22Rv1 (cell line): ENCODE measurements around the gene PLXNA4.

Experiments used
- H3K27ac ChIP-seq: fragments of 450-650 bp; 2 replicates; pipeline ENCODE4 v1.5.1; 2017
- ZFX ChIP-seq: fragments of 450-650 bp; IDR thresholded peaks from 2 replicates; pipeline ENCODE4 v1.6.1; 2017; ENCODE audit warnings: antibody characterized with exemption, borderline replicate concordance
- TF ChIP-seq, protein P1 (sequence below): fragments of 450-650 bp; IDR thresholded peaks from 2 replicates; pipeline ENCODE4 v1.5.1; 2017; ENCODE audit warnings: mild to moderate bottlenecking

PLXNA4 gene

DNA sequence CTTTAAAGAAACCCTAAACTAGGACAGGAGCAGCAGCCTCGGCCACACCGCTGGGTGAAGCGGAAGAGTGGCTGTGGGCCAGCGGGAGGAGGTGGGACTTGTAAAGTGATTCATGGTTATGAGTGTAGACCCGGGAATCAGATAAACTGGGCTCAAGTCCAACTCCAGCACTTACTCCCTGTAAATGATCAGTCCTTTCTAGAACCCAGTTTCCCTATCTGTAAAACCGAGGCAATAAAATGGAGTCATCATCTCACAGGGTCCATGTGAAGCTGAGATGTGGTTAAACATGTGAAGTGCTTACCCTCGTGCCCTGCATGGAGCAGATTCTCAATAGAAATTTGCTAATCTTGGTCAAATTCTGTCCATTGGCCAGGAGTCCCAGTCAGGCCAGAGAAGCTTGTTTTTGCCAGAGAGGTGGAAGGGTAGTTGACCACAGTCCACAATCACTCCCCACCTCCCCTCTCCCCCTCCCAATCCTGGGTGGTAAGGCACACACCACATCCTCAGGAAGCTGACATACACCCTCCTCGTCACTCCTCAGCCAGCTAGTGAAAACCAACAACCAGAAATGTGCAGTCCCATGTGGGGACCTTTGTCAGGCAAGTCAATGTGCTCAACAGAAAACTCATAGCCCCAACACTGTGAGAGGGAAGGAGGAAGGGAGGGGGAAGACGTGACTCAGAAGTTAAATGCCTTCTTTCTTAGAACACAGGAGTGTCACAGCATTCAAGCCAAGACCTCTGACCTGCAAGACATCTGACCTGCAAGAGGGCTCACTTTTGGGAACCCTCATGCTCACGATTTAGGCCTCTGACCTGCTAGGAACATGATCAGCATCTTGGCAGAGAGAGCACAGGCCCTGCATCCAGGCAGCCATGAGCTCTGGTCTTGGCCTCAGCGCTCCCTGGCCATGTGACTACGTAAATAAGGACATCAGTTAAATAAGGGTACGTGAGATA lies 145.1 kb downstream of the PLXNA4 start:
- TF ChIP-seq ZFX = no peak
- TF ChIP-seq, protein P1, sequence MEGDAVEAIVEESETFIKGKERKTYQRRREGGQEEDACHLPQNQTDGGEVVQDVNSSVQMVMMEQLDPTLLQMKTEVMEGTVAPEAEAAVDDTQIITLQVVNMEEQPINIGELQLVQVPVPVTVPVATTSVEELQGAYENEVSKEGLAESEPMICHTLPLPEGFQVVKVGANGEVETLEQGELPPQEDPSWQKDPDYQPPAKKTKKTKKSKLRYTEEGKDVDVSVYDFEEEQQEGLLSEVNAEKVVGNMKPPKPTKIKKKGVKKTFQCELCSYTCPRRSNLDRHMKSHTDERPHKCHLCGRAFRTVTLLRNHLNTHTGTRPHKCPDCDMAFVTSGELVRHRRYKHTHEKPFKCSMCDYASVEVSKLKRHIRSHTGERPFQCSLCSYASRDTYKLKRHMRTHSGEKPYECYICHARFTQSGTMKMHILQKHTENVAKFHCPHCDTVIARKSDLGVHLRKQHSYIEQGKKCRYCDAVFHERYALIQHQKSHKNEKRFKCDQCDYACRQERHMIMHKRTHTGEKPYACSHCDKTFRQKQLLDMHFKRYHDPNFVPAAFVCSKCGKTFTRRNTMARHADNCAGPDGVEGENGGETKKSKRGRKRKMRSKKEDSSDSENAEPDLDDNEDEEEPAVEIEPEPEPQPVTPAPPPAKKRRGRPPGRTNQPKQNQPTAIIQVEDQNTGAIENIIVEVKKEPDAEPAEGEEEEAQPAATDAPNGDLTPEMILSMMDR = no peak
- H3K27ac ChIP-seq = no peak overlapping the region

DNA sequence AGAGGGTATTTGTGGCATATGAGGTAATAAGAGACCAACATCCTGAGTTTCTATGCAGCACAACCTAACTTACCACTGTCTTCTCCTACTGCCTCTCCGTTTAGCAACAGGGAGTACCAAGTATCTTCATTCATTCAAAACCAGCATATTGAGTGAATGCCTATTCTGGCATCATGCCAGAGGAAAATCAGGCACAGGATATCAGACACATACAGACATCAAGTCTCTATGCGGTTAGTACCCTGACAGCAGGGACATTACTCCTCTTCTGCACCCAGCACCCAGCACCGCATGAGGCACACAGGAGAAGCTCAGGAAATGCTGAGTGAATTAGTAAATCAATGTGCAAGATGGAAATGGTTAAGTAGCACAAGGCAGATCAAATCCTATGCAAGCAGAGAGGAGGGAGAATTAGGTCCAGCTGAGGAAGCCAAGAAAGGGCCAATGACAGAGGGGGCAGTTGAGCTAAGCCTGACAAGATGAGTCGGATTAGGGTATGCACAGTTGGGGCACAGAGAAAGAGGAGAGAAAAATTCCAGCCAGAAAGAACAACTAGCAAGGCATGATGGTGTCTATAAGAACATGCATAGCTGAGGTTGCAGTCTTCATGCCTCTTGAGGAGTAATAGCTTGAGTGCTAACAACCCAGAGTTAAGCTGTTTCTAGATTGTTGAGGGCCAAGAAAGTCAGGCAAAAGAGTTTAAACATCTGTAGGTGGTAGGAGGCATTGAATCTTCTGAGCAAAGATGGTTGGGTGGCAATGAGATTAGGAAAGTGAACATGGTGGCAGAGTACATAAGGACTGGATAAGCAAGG lies 146.0 kb downstream of the PLXNA4 start:
- H3K27ac ChIP-seq = no peak overlapping the region
- TF ChIP-seq, protein P1 = no peak
- TF ChIP-seq ZFX = no peak

DNA sequence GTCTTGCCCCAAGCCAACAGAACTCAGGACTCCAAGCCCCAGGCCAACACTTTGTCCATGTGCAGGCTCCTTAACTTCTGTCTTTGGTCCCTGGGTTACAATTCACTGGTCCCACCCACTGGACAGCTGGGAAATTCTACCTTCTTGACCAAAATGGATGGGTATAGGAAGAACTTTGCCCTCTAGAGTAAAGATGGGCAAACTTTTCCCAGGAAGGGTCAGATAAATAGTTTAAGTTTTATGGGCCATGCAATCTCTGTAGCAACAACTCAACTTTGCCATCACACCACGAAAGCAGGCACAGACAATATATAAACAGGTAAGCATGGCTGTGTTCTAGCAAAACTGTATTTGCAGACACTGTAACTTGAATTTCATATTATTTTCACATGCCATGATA lies 147.1 kb downstream of the PLXNA4 start:
- TF ChIP-seq, protein P1 = no peak
- TF ChIP-seq ZFX = no peak
- no peak overlapping the region for H3K27ac ChIP-seq

GRCh38 chr7:132428247-132428919 lies 147.9 kb downstream of the PLXNA4 start:
- TF ChIP-seq, protein P1 = no peak
- no peak for TF ChIP-seq ZFX
- no peak overlapping the region for H3K27ac ChIP-seq

DNA sequence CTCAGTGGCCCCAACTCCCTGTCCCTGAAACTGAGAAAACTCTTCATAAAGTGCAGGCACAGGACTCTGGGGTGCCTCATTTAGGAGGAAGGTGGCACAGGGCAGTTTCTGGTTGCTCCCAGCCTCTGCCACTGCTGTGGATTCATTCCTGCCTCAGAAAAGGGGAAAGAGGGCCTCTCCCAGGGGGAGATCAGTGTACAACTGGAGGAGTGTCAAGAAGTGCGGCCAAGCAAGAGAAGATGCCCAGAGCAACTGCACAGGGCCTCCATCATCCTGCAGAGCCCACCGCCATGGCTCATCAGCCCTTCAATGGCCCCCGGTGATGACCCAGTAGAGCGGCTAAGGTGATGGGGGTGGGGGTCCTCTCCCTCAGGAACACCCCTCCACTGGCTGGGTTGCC lies 150.3 kb downstream of the PLXNA4 start:
- no peak for TF ChIP-seq ZFX
- TF ChIP-seq, protein P1 = no peak
- H3K27ac ChIP-seq = no peak overlapping the region

GRCh38 chr7:132424821-132425724 lies 151.2 kb downstream of the PLXNA4 start:
- no peak for TF ChIP-seq ZFX
- TF ChIP-seq, protein P1 = no peak
- no peak overlapping the region for H3K27ac ChIP-seq
